NT2/D1 (cell line): ENCODE results near the gene RABL3.
"Not testable (repeated sequence)": the region's sequence is repeated elsewhere in the genome, so short reads cannot be mapped to it uniquely, and the experiment has no call there.

Experiments
- DNase-seq: peaks from one replicate; pipeline ENCODE4 v3.0.0-alpha.2; 2011; ENCODE audit warnings: low read depth, low spot score
- H3K27me3 ChIP-seq: 2 replicates; pipeline ENCODE4 v1.6.0; 2011; ENCODE audit warnings: mild to moderate bottlenecking; ENCODE audit not compliant: insufficient read length, insufficient read depth
- H3K36me3 ChIP-seq: 2 replicates; pipeline ENCODE4 v1.6.1; 2011; ENCODE audit warnings: mild to moderate bottlenecking, low read length, mixed read lengths; ENCODE audit not compliant: insufficient read depth, insufficient read length
- H3K4me1 ChIP-seq: 2 replicates; pipeline ENCODE4 v1.5.1; 2011; ENCODE audit not compliant: insufficient read depth, insufficient read length
- H3K4me3 ChIP-seq: 2 replicates; pipeline ENCODE4 v1.5.1; 2011; ENCODE audit warnings: low read depth; ENCODE audit not compliant: insufficient read length
- H3K9ac ChIP-seq: 2 replicates; pipeline ENCODE4 v1.6.0; 2011; ENCODE audit warnings: low read depth; ENCODE audit not compliant: insufficient read length
- H3K9me3 ChIP-seq: 2 replicates; pipeline ENCODE4 v1.5.1; 2011; ENCODE audit warnings: mild to moderate bottlenecking, low read length; ENCODE audit not compliant: insufficient read depth
- SUZ12 ChIP-seq: IDR thresholded peaks from 2 replicates; pipeline ENCODE4 v1.6.1; 2011; ENCODE audit not compliant: insufficient read length, insufficient read depth; ENCODE audit errors: extremely low read depth
- YY1 ChIP-seq: IDR thresholded peaks from 2 replicates; pipeline ENCODE4 v1.6.1; 2011; ENCODE audit not compliant: insufficient read length, insufficient read depth
- ZNF274 ChIP-seq: IDR thresholded peaks from 2 replicates; pipeline ENCODE4 v1.6.1; 2011; ENCODE audit warnings: mild to moderate bottlenecking, low read depth, low read length

The RABL3 gene

DNA sequence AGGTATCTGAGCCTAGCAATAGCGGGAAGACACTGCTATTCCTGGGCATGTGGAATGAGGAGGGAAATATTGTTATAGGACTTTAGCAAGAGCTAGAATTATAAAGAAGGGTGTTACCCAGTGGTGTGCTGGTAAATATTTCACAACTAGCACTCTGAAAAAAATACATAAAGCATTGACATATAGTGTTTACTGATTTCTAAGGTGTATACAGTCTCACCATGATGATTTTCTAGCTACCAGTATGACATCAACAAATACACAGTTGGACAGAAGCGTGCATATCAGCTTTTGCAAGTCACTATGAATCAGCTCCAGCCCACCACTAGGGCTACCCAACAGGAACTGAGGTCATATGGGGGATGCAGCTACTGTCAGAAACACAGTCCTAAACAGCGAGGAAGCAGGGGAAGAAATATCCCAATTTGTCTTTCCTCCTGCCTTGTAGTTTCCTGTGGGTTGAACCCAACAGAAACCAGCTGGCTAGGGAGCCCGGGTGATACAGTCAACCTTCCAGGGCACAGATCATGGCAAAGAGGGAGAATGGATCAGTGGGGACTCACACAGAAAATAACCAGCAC is 99.9 kb downstream of the RABL3 start:
- no peaks in the 10 kb centered on the region for H3K27me3 ChIP-seq
- TF ChIP-seq SUZ12 (no peak), ZNF274 (no peak), YY1 (no peak)
- H3K4me3 ChIP-seq = no peak overlapping the region
- no peak for DNase-seq
- no peak overlapping the region for H3K9ac ChIP-seq
- no peaks in the 10 kb centered on the region for H3K4me1 ChIP-seq
- 0 out of 2 replicates have a peak, but pooled peaks cover 10% of the 10 kb centered on the region for H3K9me3 ChIP-seq
- H3K36me3 ChIP-seq = no peaks in the 10 kb centered on the region

DNA sequence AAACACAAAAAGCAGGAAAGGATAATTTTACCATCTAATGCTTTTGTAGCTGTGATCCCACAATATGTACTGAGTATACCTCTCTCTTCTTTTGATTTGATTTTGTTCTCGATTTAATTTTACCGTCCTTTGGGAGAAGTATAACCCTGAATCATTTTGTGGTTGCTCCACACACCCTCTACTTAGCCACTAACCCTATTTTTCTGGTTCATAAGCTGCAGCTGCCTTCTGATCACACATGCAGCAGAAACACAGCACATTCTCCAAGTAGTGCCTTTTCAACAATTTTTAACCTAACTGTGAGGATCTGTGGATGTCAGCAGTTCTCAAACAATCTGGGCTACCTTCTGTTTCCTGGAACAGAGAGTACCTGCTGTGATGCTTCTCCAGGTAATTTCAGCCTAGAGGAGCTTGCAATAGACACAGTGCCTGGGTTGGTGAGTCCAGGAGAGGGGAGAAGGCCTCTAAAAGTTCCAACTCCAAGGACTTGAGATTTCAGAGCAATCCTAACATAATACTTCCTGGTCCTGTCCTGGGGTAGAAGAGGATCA is 100.5 kb downstream of the RABL3 start:
- no peak for DNase-seq
- 0 out of 2 replicates have a peak, but pooled peaks cover 10% of the 10 kb centered on the region for H3K9me3 ChIP-seq
- no peak overlapping the region for H3K9ac ChIP-seq
- H3K4me1 ChIP-seq = no peaks in the 10 kb centered on the region
- no peaks in the 10 kb centered on the region for H3K27me3 ChIP-seq
- no peaks in the 10 kb centered on the region for H3K36me3 ChIP-seq
- TF ChIP-seq SUZ12 (no peak), ZNF274 (no peak), YY1 (no peak)
- no peak overlapping the region for H3K4me3 ChIP-seq

DNA sequence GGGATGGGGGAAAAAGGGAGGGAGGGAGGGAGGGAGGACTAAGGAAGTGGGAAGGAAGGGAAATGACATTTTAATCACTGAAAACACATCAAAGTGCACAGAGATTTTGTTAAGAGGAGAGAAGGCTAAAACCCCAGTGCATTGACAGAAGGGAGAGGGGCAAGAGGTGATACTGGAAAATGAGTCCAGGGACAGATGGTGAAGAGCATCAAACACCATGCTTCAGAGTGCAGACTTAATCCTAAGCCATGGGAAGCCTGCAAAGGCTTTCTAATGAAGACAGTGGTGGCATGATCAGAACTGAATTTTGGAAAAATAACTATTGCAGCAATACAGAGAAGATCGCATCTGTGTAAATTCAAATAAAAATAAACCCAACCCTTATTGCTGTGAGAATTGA is 102.1 kb downstream of the RABL3 start:
- no peak overlapping the region for H3K9ac ChIP-seq
- no peaks in the 10 kb centered on the region for H3K36me3 ChIP-seq
- no peak for DNase-seq
- 0 out of 2 replicates have a peak, but pooled peaks cover 10% of the 10 kb centered on the region for H3K9me3 ChIP-seq
- H3K27me3 ChIP-seq = no peaks in the 10 kb centered on the region
- H3K4me1 ChIP-seq = no peaks in the 10 kb centered on the region
- H3K4me3 ChIP-seq = no peak overlapping the region
- TF ChIP-seq YY1 = no peak
- no peak for TF ChIP-seq ZNF274
- no peak for TF ChIP-seq SUZ12

DNA sequence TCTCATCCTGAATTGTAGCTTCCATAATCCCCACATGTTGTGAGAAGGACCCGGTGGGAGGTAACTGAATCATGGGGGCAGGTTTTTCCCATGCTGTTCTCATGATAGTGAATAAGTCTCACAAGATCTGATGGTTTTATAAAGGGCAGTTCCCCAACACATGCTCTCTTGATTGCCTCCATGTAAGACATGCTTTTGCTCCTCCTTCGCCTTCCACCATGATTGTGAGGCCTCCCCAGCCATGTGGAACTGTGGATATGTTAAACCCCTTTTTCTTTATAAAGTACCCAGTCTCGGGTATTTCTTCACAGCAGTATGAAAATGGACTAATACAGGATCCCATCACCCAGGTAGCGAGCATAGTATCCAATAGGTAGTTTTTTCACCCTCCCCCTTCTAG is 103.5 kb downstream of the RABL3 start:
- H3K9me3 ChIP-seq = 0 out of 2 replicates have a peak, but pooled peaks cover 10% of the 10 kb centered on the region
- H3K27me3 ChIP-seq, H3K9ac ChIP-seq, DNase-seq, H3K4me1 ChIP-seq, H3K4me3 ChIP-seq, H3K36me3 ChIP-seq: not testable (repeated sequence)

DNA sequence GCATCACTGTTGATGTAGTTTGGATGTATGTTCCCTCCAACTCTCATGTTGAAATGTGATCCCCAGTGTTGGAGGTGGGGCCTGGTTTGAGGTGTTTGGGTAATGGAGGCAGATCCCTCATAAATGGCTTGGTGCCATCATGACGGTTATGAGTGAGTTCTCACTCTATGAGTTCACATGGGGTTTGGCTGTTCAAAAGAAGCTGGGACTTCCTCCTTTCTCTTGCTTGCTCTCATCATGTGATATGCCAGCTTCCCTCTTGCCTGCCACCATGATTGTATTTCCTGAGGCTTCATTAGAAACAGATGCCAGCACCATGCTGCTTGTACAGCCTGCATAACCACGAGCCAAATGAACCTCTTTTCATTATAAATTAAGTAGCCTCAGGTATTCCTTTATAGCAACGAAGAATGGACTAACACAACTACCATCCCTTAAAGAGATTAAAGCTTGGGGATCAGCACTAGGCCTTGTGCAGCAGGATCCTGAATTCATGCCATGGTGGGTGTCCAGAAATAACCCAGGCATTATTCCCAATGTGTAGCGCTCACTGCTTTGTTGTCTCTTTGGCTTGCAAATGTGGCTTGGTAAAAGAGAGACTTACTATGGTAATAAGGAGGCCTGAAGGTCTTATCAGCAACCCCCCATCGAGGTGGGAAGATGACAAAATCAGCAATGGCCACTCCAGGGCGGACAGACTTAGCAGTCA is 104.3 kb downstream of the RABL3 start:
- Histone ChIP-seq H3K9me3 (0 out of 2 replicates have a peak, but pooled peaks cover 10% of the 10 kb centered on the region), H3K36me3 (no peaks in the 10 kb centered on the region), H3K9ac (no peak overlapping the region), H3K4me3 (no peak overlapping the region), H3K27me3 (no peaks in the 10 kb centered on the region), H3K4me1 (no peaks in the 10 kb centered on the region)
- TF ChIP-seq ZNF274 = no peak
- TF ChIP-seq SUZ12 = no peak
- TF ChIP-seq YY1 = no peak
- no peak for DNase-seq

DNA sequence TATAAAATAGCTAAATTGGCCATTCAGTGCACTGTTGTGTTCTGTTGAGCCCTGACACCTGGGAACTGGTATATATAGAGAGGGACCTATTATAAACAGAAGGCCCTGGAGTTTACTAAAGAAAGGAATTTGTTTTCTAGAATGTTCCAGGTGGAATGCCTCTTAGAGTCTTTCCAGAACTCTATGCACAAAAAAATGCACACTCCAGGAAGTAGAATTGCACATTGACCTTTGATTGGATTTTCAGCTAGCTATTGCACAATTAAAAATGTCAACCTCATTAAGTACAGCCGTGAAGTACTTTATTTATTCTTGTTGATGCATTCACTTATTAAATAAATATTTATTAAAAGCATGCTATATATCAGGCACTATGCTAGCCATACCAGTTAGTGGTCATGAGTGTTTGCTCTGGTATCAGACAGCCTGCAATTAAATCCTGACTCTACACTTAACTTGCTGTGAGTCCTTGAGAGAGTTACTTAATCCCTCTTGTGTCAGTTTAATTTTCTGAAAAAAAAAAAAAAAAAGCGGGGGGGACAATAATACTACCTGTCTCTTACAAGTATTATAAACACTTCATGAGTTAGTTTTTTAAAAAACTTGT is 105.4 kb downstream of the RABL3 start:
- no peak for TF ChIP-seq ZNF274
- no peak for TF ChIP-seq YY1
- TF ChIP-seq SUZ12 = no peak
- no peak overlapping the region for H3K4me3 ChIP-seq
- H3K9ac ChIP-seq = no peak overlapping the region
- H3K4me1 ChIP-seq = no peaks in the 10 kb centered on the region
- DNase-seq = no peak
- H3K27me3 ChIP-seq = no peaks in the 10 kb centered on the region
- no peaks in the 10 kb centered on the region for H3K36me3 ChIP-seq
- 0 out of 2 replicates have a peak, but pooled peaks cover 10% of the 10 kb centered on the region for H3K9me3 ChIP-seq
